ENCODE results near the gene TSLP. TPM values are rescaled to one million over a fixed set of nuclear protein-coding genes. Genes with fewer than 3 reads are reported as not detected.

Gene TSLP
- total RNA-seq, 2 experiments from 2014 or later, result not detected

- no peak overlapping the region for H2AFZ ChIP-seq (ENCODE audit: low read length)
- H3K4me3 ChIP-seq (ENCODE audit: low read depth, low read length, poor library complexity, severe bottlenecking), result no peak overlapping the region
- POLR2A ChIA-PET, result interaction anchor here (0.7 to 1.0 kb wide), 2 partner anchors 10 to 17 kb away, joined by 3 to 4 read pairs; no protein-coding TSS in a partner anchor
- H3K27ac ChIP-seq (ENCODE audit: low read depth, low read length, poor library complexity, severe bottlenecking), result no peak overlapping the region
- BruUV-seq (replicated peaks), result no TSS peak
- CTCF ChIA-PET (ENCODE audit: unreplicated experiment), result no interaction called here
- no peak for DNase-seq (ENCODE audit: low spot score)
- H3K4me1 ChIP-seq (ENCODE audit: insufficient read depth, low read length, poor library complexity, severe bottlenecking), result peaks cover 17% of the 10 kb centered on the region
- H3K36me3 ChIP-seq (ENCODE audit: insufficient read depth, low read length), result no peaks in the 10 kb centered on the region
- no peak overlapping the region for H3K4me2 ChIP-seq (ENCODE audit: low read length)
- intact Hi-C loops (cut with micrococcal nuclease; ENCODE audit: unreplicated experiment), result no loop called here
- no peaks in the 10 kb centered on the region for H3K9me3 ChIP-seq (ENCODE audit: low read length)
- H3K79me2 ChIP-seq (ENCODE audit: insufficient read depth, low read depth, low read length), result no peaks in the 10 kb centered on the region
- TF ChIP-seq CTCF (conservative IDR thresholded peaks at IDR 0.05; ENCODE audit: low read length) (no peak), EZH2phosphoT487 (IDR thresholded peaks at IDR 0.05; ENCODE audit: borderline replicate concordance, low read depth, low read length) (no peak)
- H3K9me2 ChIP-seq (ENCODE audit: insufficient read depth, low read length), result no peaks in the 10 kb centered on the region
- H4K20me1 ChIP-seq (ENCODE audit: insufficient read depth, low read length), result no peaks in the 10 kb centered on the region
These were observed 2.7 kb downstream of the TSLP start for GRCh38 chr5:111074244-111074643.

GRCh38 chr5:111075520-111075919 is 4.0 kb downstream of the TSLP start:
- Histone ChIP-seq H3K9me2 (ENCODE audit: insufficient read depth, low read length) (no peaks in the 10 kb centered on the region), H3K4me2 (ENCODE audit: low read length) (no peak overlapping the region), H2AFZ (ENCODE audit: low read length) (no peak overlapping the region), H3K4me1 (ENCODE audit: insufficient read depth, low read length, poor library complexity, severe bottlenecking) (peaks cover 17% of the 10 kb centered on the region), H3K79me2 (ENCODE audit: insufficient read depth, low read depth, low read length) (no peaks in the 10 kb centered on the region), H3K9me3 (ENCODE audit: low read length) (no peaks in the 10 kb centered on the region), H4K20me1 (ENCODE audit: insufficient read depth, low read length) (no peaks in the 10 kb centered on the region), H3K4me3 (ENCODE audit: low read depth, low read length, poor library complexity, severe bottlenecking) (no peak overlapping the region), H3K36me3 (ENCODE audit: insufficient read depth, low read length) (no peaks in the 10 kb centered on the region), H3K27ac (ENCODE audit: low read depth, low read length, poor library complexity, severe bottlenecking) (no peak overlapping the region)
- CTCF ChIA-PET (ENCODE audit: unreplicated experiment), result no interaction called here
- BruUV-seq (replicated peaks), result no TSS peak
- POLR2A ChIA-PET, result interaction anchor here (0.6 to 1.0 kb wide), 2 partner anchors 16 to 22 kb away, joined by 3 read pairs; no protein-coding TSS in a partner anchor
- no peak for TF ChIP-seq EZH2phosphoT487 (IDR thresholded peaks at IDR 0.05; ENCODE audit: borderline replicate concordance, low read depth, low read length)
- no peak for TF ChIP-seq CTCF (conservative IDR thresholded peaks at IDR 0.05; ENCODE audit: low read length)
- no peak for DNase-seq (ENCODE audit: low spot score)
- intact Hi-C loops (cut with micrococcal nuclease; ENCODE audit: unreplicated experiment), result no loop called here

DNA sequence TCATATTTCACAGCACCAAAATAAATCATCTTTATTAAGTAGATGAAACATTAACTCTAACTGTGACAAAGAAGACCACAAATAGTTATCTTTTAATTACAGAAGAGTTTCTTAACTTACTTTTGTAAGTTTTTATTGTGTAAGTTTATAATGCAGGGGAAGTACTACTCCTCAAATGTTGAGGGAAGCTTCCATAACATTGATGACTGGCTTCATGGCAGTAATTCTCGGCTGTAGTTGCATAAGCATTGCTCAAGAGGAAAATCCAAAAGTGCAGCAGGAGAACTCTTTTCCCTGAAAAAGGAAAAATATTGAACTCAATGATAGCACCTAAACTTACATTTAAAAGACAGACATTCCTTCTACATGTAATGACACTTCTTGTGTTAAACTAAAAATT is 4.6 kb downstream of the TSLP start:
- Histone ChIP-seq H3K4me3 (ENCODE audit: low read depth, low read length, poor library complexity, severe bottlenecking) (no peak overlapping the region), H3K9me2 (ENCODE audit: insufficient read depth, low read length) (no peaks in the 10 kb centered on the region), H3K9me3 (ENCODE audit: low read length) (no peaks in the 10 kb centered on the region), H3K4me1 (ENCODE audit: insufficient read depth, low read length, poor library complexity, severe bottlenecking) (peaks cover 17% of the 10 kb centered on the region), H3K36me3 (ENCODE audit: insufficient read depth, low read length) (no peaks in the 10 kb centered on the region), H4K20me1 (ENCODE audit: insufficient read depth, low read length) (no peaks in the 10 kb centered on the region), H3K4me2 (ENCODE audit: low read length) (no peak overlapping the region), H3K27ac (ENCODE audit: low read depth, low read length, poor library complexity, severe bottlenecking) (no peak overlapping the region), H2AFZ (ENCODE audit: low read length) (no peak overlapping the region), H3K79me2 (ENCODE audit: insufficient read depth, low read depth, low read length) (no peaks in the 10 kb centered on the region)
- TF ChIP-seq EZH2phosphoT487 (IDR thresholded peaks at IDR 0.05; ENCODE audit: borderline replicate concordance, low read depth, low read length) (no peak), CTCF (conservative IDR thresholded peaks at IDR 0.05; ENCODE audit: low read length) (no peak)
- POLR2A ChIA-PET, result interaction anchor here (0.6 kb wide), 1 partner anchor 83 kb away, joined by 3 read pairs; no protein-coding TSS in a partner anchor
- BruUV-seq (replicated peaks), result no TSS peak
- CTCF ChIA-PET (ENCODE audit: unreplicated experiment), result no interaction called here
- no peak for DNase-seq (ENCODE audit: low spot score)
- intact Hi-C loops (cut with micrococcal nuclease; ENCODE audit: unreplicated experiment), result no loop called here

Data from OCI-LY7 (cell line).